Heart left ventricle (tissue), 13 donors: ENCODE data around the gene ZNF277.

Experiments
- CTCF ChIP-seq, 12 donors: fragments of 200-600 bp; sonication (generic) in 4 of 12; IDR thresholded peaks; one replicate each; pipeline versions ENCODE4 v1.5.0 to v1.8.0; 2018 to 2022; ENCODE audit warnings: antibody characterized with exemption in 12 of 12, mild to moderate bottlenecking in 5 of 12
- POLR2A ChIP-seq, 2 donors: fragments of 450-650 bp; IDR thresholded peaks; one replicate each; pipeline ENCODE4 v1.6.1; 2017; ENCODE audit warnings: antibody characterized with exemption in 2 of 2, mild to moderate bottlenecking in 2 of 2, moderate library complexity in 2 of 2
- donor health status: ischemic (EF 13 %, LVEDD 7.1; RV severe dilation, severe dysfunction).
- donor health status: DM: no; HTN: yes; CAD: no.
- donor health status: DM: no; HTN: no; CAD: no.
- donor health status: ischemic (EF 25% LVEDD 6.9; RV normal size, moderate dysfunction).
- donor health status: ischemic (EF 25% LVEDD 5.7; RV mildly dilated, moderate dysfunction).
- donor health status: ischemic (EF 35%, LVEDD 5.7; RV mildly dilated, moderate dysfunction).
- donor health status: nonischemic (EF 11% LVEDD 7.7; RV severe dilation, severe dysfunction).
- donor health status: DM: yes; HTN: yes; CAD: no.
- donor health status: PGD.
- donor health status: ischemic (EF 29% LVEDD 5.4; RV normal size, mild dysfunction).
- donor health status: nonischemic (EF 23%, LVEDD 6.1; RV moderate dilation, normal function).

- TF ChIP-seq CTCF (IDR thresholded peaks at IDR 0.05) (no peak), POLR2A (IDR thresholded peaks at IDR 0.05) (no peak)
Measured at GRCh38 chr7:112297681-112298080, 91.2 kb downstream of the ZNF277 start.
